Astrocyte (in vitro differentiated cells and primary cell): ENCODE measurements around the gene GRM5. TPM values are rescaled to one million over a fixed set of nuclear protein-coding genes. Genes with fewer than 3 reads are reported as not detected.
"Not testable (repeated sequence)": the region's sequence is repeated elsewhere in the genome, so short reads cannot be mapped to it uniquely, and the experiment has no call there.

Experiments used
- DNase-seq: peaks from one replicate; pipeline ENCODE4 v3.0.0-alpha.2; 2010; ENCODE audit warnings: low read depth
- FAIRE-seq: peaks from 2 replicates; lab custom pipeline; 2011; peaks lifted over from hg19 to GRCh38; lab: Jason Lieb, UNC
- H2AFZ ChIP-seq: 2 replicates; pipeline ENCODE4 v1.6.0; 2012; ENCODE audit warnings: low read depth, low read length, inconsistent platforms
- H3K27ac ChIP-seq: 2 replicates; pipeline ENCODE4 v1.5.1; 2011; ENCODE audit warnings: low read depth, low read length, inconsistent platforms
- H3K27me3 ChIP-seq: 2 replicates; pipeline ENCODE4 v1.6.0; 2011; ENCODE audit warnings: low read length, inconsistent platforms; ENCODE audit not compliant: insufficient read depth
- H3K36me3 ChIP-seq: 2 replicates; pipeline ENCODE4 v1.5.1; 2011; ENCODE audit warnings: low read length, inconsistent platforms; ENCODE audit not compliant: insufficient read depth
- H3K4me1 ChIP-seq: 2 replicates; pipeline ENCODE4 v1.5.1; 2011; ENCODE audit warnings: low read length, inconsistent platforms; ENCODE audit not compliant: insufficient read depth
- H3K4me2 ChIP-seq: 2 replicates; pipeline ENCODE4 v1.6.0; 2012; ENCODE audit warnings: low read length, inconsistent platforms
- H3K4me3 ChIP-seq: 2 replicates; pipeline ENCODE4 v1.5.1; 2011; ENCODE audit warnings: low read depth, mild to moderate bottlenecking, low read length, inconsistent platforms; ENCODE audit not compliant: insufficient read depth
- H3K79me2 ChIP-seq: 2 replicates; pipeline ENCODE4 v1.6.0; 2012; ENCODE audit warnings: mild to moderate bottlenecking, low read length, inconsistent platforms; ENCODE audit not compliant: insufficient read depth
- H3K9ac ChIP-seq: 2 replicates; pipeline ENCODE4 v1.6.0; 2012; ENCODE audit warnings: mild to moderate bottlenecking, low read length, inconsistent platforms
- H3K9me3 ChIP-seq: 2 replicates; pipeline ENCODE4 v1.5.1; 2012; ENCODE audit warnings: low read depth, mild to moderate bottlenecking, low read length, inconsistent platforms; ENCODE audit not compliant: insufficient read depth
- H4K20me1 ChIP-seq: 2 replicates; pipeline ENCODE4 v1.6.0; 2012; ENCODE audit warnings: low read length, inconsistent platforms; ENCODE audit not compliant: insufficient read depth
- H3K27ac Mint-ChIP-seq: one replicate; pipeline ENCODE4 v1.8.0; 2021; ENCODE audit warnings: mild to moderate bottlenecking, mixed read lengths; ENCODE audit not compliant: unreplicated experiment
- H3K27me3 Mint-ChIP-seq: one replicate; pipeline ENCODE4 v1.8.0; 2021; ENCODE audit warnings: low read depth, mixed read lengths; ENCODE audit not compliant: unreplicated experiment
- H3K36me3 Mint-ChIP-seq: one replicate; pipeline ENCODE4 v1.8.0; 2021; ENCODE audit warnings: low read depth, mixed read lengths; ENCODE audit not compliant: unreplicated experiment
- H3K4me1 Mint-ChIP-seq: one replicate; pipeline ENCODE4 v1.8.0; 2021; ENCODE audit warnings: low read depth, mixed read lengths; ENCODE audit not compliant: unreplicated experiment
- H3K4me3 Mint-ChIP-seq: one replicate; pipeline ENCODE4 v1.8.0; 2021; ENCODE audit warnings: mild to moderate bottlenecking, moderate library complexity, mixed read lengths; ENCODE audit not compliant: unreplicated experiment
- H3K9me3 Mint-ChIP-seq: one replicate; pipeline ENCODE4 v1.8.0; 2021; ENCODE audit warnings: mild to moderate bottlenecking, mixed read lengths; ENCODE audit not compliant: unreplicated experiment
- CTCF ChIP-seq: IDR thresholded peaks from 2 replicates; pipeline ENCODE4 v1.5.1; 2011; ENCODE audit warnings: low read depth, mild to moderate bottlenecking, inconsistent platforms, low read length, moderate library complexity; ENCODE audit not compliant: insufficient read depth
- EZH2 ChIP-seq: IDR thresholded peaks from 2 replicates; pipeline ENCODE4 v1.6.1; 2012; ENCODE audit warnings: mild to moderate bottlenecking, low read length, inconsistent platforms; ENCODE audit not compliant: insufficient read depth
- total RNA-seq: library from RNA; stranded (reverse); gene quantifications from 2 replicates; pipeline ENCODE4 v1.2.1, GENCODE V29; 2021

GRM5 gene
- total RNA-seq, 1 donor from 2014 or later = 0.30 TPM

GRCh38 chr11:88888855-88889254 is 176.9 kb downstream of the GRM5 start:
- H3K4me3 Mint-ChIP-seq, H3K36me3 Mint-ChIP-seq, H3K4me1 Mint-ChIP-seq, H3K27ac Mint-ChIP-seq, H3K4me3 ChIP-seq, H3K27me3 ChIP-seq, H3K27me3 Mint-ChIP-seq, H3K4me1 ChIP-seq, FAIRE-seq, H3K79me2 ChIP-seq, H3K36me3 ChIP-seq, H3K27ac ChIP-seq, H3K9me3 ChIP-seq, DNase-seq, H2AFZ ChIP-seq, H3K9ac ChIP-seq, H3K4me2 ChIP-seq, H4K20me1 ChIP-seq: not testable (repeated sequence)
- peaks cover 19% of the 10 kb centered on the region for H3K9me3 Mint-ChIP-seq

- Histone ChIP-seq H3K27ac (no peak overlapping the region), H3K36me3 (no peaks in the 10 kb centered on the region), H3K4me1 (no peaks in the 10 kb centered on the region), H2AFZ (no peak overlapping the region), H3K4me2 (no peak overlapping the region), H4K20me1 (no peaks in the 10 kb centered on the region), H3K79me2 (no peaks in the 10 kb centered on the region), H3K4me3 (no peak overlapping the region), H3K27me3 (no peaks in the 10 kb centered on the region), H3K9me3 (no peaks in the 10 kb centered on the region), H3K9ac (no peak overlapping the region)
- DNase-seq (no peak), FAIRE-seq (peak; percentile 39)
- Mint-ChIP-seq H3K4me3 (no peak overlapping the region), H3K27me3 (no peaks in the 10 kb centered on the region), H3K27ac (no peak overlapping the region), H3K36me3 (no peaks in the 10 kb centered on the region), H3K4me1 (no peaks in the 10 kb centered on the region), H3K9me3 (peaks cover 19% of the 10 kb centered on the region)
- TF ChIP-seq CTCF = peak; percentile 15
- TF ChIP-seq EZH2 = no peak
These were observed 179.0 kb downstream of the GRM5 start for GRCh38 chr11:88886796-88887195.

DNA sequence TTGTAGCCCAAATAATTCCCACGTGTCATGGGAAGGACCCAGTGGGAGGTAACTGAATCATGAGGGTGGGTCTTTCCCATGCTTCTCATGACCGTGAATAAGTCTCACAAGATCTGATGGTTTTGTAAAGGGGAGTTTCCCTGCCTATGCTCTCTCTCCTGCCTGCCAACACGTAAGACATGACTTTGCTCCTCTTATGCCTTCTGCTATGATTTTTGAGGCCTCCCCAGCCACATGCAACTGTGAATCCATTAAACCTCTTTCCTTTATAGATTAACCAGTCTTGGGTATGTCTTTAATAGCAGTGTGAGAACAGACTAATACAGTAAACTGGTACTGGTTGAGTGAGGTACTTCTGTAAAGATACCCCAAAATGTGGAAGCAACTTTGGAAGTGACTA is 183.0 kb downstream of the GRM5 start:
- not testable (repeated sequence) for H3K27ac Mint-ChIP-seq, H3K27me3 Mint-ChIP-seq, H3K9ac ChIP-seq, H3K36me3 ChIP-seq, H3K4me3 Mint-ChIP-seq, H3K4me1 ChIP-seq, H3K4me2 ChIP-seq, H3K4me3 ChIP-seq, H4K20me1 ChIP-seq, H2AFZ ChIP-seq, H3K9me3 ChIP-seq, H3K27me3 ChIP-seq, H3K79me2 ChIP-seq, DNase-seq, H3K4me1 Mint-ChIP-seq, FAIRE-seq, H3K36me3 Mint-ChIP-seq, H3K27ac ChIP-seq
- peaks cover 14% of the 10 kb centered on the region for H3K9me3 Mint-ChIP-seq

DNA sequence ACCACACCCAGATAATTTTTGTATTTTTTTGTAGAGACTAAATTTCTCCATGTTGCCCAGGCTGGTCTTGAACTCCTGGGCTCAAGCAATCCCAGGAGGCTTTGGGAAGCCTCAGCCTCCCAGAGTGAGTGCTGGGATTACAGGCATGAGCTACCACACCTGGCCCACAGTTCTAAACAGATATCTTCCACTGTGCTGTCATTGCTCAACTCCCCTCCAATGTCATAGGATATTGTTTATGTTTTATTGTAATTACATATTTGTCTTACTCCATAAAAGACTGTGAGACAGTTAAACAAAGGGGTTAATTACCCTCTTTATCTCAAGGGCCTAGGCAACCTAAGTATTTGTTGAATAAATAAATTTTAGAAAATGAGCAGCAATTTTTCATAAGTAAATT is 204.2 kb downstream of the GRM5 start:
- no peaks in the 10 kb centered on the region for H3K27me3 ChIP-seq
- H3K9me3 Mint-ChIP-seq = peaks cover 3% of the 10 kb centered on the region
- TF ChIP-seq EZH2 (no peak), CTCF (no peak)
- no peaks in the 10 kb centered on the region for H3K36me3 ChIP-seq
- H3K9ac ChIP-seq = no peak overlapping the region
- H3K27ac Mint-ChIP-seq = no peak overlapping the region
- H3K4me3 Mint-ChIP-seq = no peak overlapping the region
- H3K4me2 ChIP-seq = no peak overlapping the region
- no peaks in the 10 kb centered on the region for H3K36me3 Mint-ChIP-seq
- H4K20me1 ChIP-seq = no peaks in the 10 kb centered on the region
- no peaks in the 10 kb centered on the region for H3K9me3 ChIP-seq
- no peaks in the 10 kb centered on the region for H3K79me2 ChIP-seq
- no peaks in the 10 kb centered on the region for H3K4me1 Mint-ChIP-seq
- H3K27me3 Mint-ChIP-seq = no peaks in the 10 kb centered on the region
- H2AFZ ChIP-seq = no peak overlapping the region
- no peak overlapping the region for H3K27ac ChIP-seq
- no peak for FAIRE-seq
- no peaks in the 10 kb centered on the region for H3K4me1 ChIP-seq
- DNase-seq = peak; percentile 3
- H3K4me3 ChIP-seq = no peak overlapping the region

DNA sequence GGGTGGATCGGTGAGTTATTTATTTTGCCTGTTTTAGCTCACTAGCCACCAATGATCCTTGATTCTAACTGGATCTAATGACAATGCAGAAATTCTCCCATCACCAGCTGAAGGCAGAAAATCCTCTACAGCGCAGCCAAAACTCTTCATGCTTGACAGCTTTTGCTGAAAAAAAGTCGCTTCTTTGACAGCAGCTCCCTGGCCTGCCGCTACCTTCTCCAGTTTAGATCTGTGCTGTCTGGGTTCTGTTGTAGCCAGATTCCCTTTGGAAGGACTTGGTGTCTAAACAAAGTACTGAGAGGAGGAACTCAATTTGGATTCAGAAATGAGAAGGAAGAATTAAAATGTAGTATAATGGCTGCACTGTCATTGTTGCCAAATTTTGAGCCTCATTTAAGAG is 205.4 kb downstream of the GRM5 start:
- H3K9me3 Mint-ChIP-seq, H3K9me3 ChIP-seq, H3K4me2 ChIP-seq, H3K9ac ChIP-seq, H3K27ac ChIP-seq, DNase-seq, H3K4me1 ChIP-seq, H4K20me1 ChIP-seq, H2AFZ ChIP-seq, FAIRE-seq, H3K27me3 Mint-ChIP-seq, H3K79me2 ChIP-seq, H3K4me3 Mint-ChIP-seq, H3K4me3 ChIP-seq, H3K4me1 Mint-ChIP-seq, H3K27me3 ChIP-seq, H3K27ac Mint-ChIP-seq, H3K36me3 Mint-ChIP-seq, H3K36me3 ChIP-seq: not testable (repeated sequence)
